ENCODE data around the gene TRMT5.

Gene TRMT5, protein sequence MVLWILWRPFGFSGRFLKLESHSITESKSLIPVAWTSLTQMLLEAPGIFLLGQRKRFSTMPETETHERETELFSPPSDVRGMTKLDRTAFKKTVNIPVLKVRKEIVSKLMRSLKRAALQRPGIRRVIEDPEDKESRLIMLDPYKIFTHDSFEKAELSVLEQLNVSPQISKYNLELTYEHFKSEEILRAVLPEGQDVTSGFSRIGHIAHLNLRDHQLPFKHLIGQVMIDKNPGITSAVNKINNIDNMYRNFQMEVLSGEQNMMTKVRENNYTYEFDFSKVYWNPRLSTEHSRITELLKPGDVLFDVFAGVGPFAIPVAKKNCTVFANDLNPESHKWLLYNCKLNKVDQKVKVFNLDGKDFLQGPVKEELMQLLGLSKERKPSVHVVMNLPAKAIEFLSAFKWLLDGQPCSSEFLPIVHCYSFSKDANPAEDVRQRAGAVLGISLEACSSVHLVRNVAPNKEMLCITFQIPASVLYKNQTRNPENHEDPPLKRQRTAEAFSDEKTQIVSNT

GRCh38 chr14:60980811-60981632 lies at the start of gene TRMT5, which contains the start of gene SLC38A6:
Gene TRMT5, minus strand, starts transcription at chr14:60981079. Its CDS starts 106 bp downstream, at chr14:60980973.
Gene SLC38A6, plus strand, starts transcription at chr14:60981245. Its CDS starts 33 bp downstream, at chr14:60981278.
- DNase-seq: peak; percentile 93

DNA sequence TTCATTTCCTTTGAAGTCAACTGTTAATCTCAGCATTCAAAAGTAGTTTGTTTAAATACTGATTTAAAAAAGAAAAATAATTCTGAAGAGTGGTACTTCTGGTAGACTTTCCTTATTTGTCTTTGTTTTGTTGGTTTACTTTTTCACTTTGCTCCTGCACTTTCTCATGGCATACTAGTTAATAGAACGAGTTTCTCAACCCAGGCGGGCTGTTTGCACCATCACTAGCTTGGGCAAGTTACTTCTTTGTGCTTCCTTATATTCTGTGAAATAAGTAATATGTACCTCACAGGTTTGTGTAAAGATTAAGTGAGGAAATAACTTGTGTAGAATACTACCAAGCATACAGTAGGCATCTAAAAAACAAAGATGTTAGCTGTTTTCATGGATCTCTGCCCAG lies 45.6 kb upstream of the TRMT5 start:
- DNase-seq: no peak

GRCh38 chr14:61025251-61026223 lies 44.7 kb upstream of the TRMT5 start:
- peak; percentile 62 for DNase-seq

DNA sequence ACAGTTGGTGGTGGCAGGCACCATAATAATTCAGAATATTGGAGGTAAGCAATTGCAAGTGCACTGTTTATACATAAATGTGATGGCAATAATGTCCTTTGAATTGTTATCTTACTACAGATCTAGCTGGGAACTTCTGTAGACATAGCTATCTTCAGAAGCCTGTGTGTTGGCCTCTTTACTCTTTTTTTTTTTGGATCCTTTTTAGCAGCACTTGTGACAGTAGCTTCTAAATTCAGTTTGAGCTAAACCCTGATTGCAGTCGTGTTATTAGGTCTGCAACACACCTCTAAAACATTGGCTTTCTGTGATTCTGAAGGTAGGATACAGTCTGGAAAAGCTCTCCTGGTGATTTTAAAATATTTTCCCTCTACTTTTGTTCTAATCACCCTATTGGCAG lies 38.7 kb upstream of the TRMT5 start:
- no peak for DNase-seq

- no peak for DNase-seq
Measured at GRCh38 chr14:61003571-61003970, 22.7 kb upstream of the TRMT5 start.

- DNase-seq: no peak
Measured at GRCh38 chr14:60999536-60999935, 18.7 kb upstream of the TRMT5 start.

DNA sequence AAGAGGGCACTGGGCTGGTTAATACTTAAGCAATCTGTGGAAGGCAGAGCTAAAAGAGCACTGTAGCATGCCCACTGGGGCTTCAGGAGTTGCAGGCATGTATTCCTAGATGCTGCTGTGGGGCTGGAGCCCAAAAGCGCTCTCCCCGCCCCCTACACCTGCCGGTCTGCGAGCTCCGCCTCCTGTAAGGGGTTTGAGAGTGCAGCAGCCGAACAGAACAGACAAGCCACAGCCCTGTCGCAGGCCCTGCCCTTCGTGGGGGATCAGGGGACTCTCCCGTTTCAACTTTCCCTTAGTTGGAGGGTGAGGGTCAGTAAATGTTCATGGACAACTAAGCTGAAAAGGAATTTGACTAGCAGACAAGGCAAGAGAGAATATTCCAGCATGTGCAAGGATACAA lies 17.7 kb upstream of the TRMT5 start:
- no peak for DNase-seq

GRCh38 chr14:60989599-60989998 lies 8.7 kb upstream of the TRMT5 start:
- no peak for DNase-seq

DNA sequence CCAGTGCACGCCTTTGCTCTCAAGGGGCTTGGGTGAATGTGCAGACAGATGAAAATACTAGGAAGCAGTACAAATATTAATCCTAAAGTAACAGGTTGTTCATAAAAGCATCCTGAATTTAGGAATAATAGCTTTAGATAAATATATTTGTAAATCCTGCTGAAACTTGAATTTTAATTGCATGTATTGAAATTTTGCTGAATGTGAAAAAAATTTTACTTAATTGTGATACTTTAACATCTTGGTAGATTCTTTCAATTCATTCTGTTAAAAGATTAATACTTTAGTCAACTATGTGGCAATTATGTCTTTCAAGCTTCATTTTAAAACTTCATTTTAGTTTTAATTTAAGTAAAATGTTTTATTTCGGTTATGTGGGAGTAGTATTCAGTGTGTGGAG lies 5.6 kb upstream of the TRMT5 start:
- no peak for DNase-seq

DNA sequence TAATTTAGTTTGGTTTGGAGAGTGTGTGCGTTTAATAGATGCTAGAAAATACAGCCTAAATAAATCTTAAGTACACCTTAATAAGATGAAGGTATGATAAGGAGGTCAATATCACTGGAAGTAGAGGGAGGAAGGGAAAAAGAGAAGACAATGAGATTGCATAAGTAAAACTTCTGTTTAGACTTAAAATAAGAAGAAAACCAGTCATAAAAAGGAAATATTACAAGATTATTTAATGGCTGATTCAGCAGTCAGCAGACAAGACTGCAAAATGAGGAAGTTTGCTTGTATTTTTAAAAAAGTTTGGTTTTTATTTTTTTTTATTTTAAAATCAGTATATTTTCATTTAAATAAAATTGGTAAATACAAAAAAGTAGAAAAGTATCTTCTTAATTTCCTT lies 3.3 kb upstream of the TRMT5 start:
- DNase-seq: no peak

GRCh38 chr14:60981633-60982455 lies 965 bp upstream of the TRMT5 start:
- no peak for DNase-seq

GRCh38 chr14:60977847-60978246 lies 3.0 kb downstream of the TRMT5 start:
- DNase-seq: peak; percentile 66

DNA sequence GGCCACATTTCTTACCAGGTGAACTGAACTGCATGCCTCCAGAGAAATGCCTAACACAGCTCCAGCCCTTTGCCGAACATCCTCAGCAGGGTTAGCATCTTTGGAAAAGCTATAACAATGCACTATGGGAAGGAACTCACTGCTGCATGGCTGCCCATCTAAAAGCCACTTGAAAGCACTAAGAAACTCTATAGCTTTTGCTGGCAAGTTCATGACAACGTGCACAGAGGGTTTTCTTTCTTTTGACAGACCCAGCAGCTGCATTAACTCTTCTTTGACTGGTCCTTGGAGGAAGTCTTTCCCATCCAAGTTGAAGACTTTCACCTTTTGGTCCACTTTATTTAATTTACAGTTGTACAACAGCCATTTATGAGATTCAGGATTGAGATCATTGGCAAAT lies 5.3 kb downstream of the TRMT5 start:
- DNase-seq: no peak

GRCh38 chr14:60974090-60974651 lies 6.7 kb downstream of the TRMT5 start:
- no peak for DNase-seq

DNA sequence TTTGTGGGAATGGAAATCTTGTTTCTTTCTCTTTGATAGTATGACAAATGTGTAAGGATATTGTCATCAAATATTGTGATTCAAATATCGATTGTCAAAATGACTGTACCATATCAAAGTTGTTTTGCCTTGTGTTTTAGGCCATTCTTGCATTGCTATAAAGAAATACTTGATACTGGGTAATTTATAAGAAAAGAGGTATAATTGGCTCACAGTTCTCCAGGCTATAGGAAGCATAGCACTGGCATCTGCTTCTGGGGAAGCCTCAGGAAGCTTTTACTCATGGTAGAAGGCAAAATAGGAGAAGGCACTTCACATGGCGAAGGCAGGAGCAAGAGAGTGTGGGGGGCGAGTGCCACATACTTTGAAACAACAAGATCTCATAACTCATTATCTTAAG lies 7.8 kb downstream of the TRMT5 start:
- no peak for DNase-seq

GRCh38 chr14:60972295-60972694 lies 8.6 kb downstream of the TRMT5 start:
- no peak for DNase-seq

DNA sequence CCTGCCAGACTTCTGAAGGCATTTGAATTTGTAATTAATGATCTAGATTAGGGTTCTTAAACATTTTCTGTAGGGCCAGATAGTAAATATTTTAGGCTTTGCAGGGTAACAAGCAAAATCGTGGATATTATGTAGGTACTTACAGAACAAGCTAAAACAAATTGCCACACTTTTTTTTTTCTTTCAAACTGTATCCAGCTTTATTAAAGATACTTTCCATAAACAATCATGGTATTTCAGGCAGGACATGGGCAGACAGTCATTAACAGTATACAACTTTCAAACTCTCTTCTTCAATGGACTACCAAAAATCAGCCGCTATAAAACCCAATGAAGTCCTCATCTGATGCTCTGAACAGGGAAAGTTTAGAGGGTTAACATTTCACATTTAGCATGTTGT lies 9.6 kb downstream of the TRMT5 start:
- no peak for DNase-seq

DNA sequence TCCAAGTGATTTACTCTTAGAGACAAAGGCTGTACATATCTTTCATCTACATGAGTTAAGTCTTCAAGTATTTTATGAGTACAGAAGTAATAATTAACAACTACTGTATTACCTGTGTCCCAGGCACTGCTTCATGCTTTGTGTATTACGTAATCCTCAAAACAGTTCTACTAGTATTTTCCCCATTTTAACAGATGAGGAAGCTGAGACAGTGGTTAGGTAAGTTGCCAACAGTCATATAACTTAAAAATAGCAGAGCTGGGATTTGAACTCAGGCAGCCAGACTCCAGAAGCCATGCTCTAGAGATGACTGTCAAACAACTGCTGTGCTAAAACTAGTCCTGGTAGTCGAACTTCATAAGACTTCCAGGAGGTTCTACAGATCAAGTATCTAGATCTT lies 10.7 kb downstream of the TRMT5 start:
- DNase-seq: no peak

GRCh38 chr14:60968671-60969070 lies 12.2 kb downstream of the TRMT5 start:
- no peak for DNase-seq

DNA sequence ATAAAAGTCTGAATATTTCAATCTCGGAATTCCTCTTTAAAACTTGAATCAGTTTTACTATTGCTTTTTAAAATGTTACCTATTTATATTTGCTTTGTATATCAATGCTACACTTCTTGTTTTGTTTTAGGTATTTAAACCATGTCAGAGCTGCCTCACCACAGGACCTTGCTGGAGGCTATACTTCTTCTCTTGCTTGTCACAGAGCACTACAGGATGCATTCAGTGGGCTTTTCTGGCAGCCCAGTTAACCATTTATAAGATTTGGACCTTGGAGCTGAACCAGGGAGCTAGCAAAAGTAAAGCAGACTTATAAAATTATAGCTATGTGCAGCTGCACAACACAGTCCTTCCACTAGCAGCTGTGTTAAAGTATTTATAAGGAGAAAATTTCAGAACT lies 12.8 kb downstream of the TRMT5 start:
- no peak for DNase-seq

GRCh38 chr14:60965402-60965801 lies 15.5 kb downstream of the TRMT5 start:
- no peak for DNase-seq
